GM19397 (cell line): ENCODE results near the gene PSAT1.

ENCODE experiments used
- ATAC-seq: cut with Tn5 transposase; IDR thresholded peaks from one replicate; pipeline ENCODE4 v1.9.1; 2021; ENCODE audit warnings: mild to moderate bottlenecking, moderate library complexity; ENCODE audit not compliant: unreplicated experiment

The PSAT1 gene

DNA sequence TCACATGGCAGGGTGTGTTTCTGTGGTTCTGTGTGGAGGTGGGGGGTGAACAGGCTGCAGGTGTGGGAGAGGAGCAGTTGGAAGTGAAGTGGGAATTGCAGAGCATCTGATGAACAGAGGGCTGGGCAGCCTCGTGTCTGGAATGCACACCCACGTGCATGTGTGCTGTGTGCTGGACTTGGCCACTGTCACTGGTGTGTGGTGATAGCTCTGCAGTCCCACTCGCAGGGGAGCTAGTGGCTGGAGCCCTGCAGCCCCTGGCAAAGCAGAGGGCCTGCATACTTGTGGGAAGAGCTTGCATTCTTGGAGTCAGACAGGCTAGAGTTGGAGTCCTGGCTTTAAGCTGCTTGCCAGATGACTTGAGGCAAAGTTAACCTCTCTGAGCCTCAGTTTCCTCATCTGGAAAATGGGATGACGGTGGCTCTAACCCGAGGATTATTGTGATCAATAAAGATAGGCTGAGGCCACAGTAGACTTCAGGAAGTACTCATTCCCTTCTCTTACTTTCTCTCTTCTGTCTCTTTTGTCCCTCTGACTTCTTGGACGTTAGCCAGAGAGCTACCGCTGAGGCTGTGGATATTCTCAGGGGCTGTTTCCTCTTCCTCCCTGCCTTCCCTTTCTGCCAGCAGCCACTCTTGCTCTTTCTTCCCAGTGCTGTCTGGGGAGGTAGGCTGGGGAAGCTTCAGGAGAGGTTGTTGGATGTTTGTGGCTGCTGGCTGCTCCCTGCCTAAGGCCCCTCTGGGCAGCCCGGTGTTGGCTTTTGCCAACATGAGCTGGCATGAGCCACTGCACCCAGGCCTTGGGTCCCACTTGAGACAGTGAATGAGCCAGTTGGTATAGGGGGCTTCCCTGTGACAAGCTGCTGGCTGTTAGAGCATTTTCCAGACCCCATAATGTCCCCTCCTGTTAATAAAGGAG is 18.3 kb downstream of the PSAT1 start:
- no peak for ATAC-seq

- no peak for ATAC-seq
These were observed 19.4 kb downstream of the PSAT1 start for GRCh38 chr9:78316166-78316892.

DNA sequence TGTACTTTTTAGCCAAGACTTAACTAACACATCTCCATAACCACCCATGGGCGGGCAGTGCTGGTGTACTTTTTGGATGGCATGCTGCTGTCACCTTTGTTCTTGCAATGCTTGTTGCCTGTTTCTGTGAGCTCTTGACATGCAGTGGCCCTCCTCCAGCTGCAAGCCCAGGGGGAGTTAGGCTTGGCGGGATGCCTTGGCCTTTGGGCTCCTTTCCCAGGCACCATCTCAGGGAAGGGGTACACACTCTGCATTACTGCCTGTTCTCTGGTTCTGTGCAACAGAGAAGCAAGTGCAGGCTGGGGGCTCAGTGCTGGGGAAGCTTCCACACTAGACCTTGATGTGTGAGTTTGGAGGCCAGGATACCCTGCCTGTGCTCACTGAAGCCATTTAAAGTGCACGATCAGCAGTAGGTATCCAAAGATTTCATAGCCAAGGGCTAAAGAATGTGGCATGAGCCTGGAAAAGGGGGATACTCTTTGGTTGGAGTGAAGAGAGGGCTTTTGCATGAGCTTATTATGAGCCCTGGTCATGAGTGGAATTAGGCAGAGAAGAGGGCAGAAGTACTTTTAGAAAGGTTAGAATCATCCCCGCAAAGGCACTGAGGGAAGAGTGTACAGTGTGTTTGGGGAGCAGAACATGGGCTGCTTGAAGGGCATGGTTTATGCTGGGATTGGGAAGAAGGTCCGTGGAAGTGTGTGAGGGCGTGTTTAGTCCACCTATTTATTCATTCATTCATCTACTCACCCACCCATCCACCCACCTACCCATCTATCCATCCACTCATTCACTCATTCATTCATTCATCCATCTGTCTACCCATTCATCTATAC is 22.5 kb downstream of the PSAT1 start:
- ATAC-seq, result no peak

- ATAC-seq, result no peak
These were observed 23.2 kb downstream of the PSAT1 start for GRCh38 chr9:78320030-78320693.

DNA sequence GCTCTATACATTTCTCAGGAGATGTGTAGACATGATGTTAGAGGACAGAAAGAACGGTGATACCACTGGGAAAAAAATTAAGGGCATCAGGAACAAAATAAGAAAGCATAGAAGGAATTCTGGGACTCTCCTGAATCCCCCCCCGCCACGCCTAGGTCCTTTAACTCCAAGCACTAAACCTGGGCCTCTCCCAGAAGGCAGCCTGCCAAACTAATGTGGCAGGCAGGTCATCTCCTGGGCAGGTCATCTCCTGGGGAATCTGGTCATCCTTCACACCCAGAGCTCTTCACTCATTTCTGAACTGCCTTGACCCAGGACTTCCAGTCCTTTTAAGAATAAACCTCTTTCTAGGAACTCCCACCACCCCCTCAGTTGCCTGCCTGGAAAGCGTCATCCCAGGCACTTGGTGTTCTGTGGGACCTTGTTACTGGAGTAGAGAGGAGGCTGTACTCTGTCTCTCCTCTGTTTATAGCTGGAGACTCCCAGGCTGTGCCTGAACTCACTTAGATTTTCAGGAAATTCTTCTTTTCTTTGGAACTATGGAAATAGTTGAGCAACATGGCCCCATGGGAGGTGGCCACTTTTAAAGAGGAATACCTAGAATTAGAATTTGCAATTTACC is 24.1 kb downstream of the PSAT1 start:
- no peak for ATAC-seq

DNA sequence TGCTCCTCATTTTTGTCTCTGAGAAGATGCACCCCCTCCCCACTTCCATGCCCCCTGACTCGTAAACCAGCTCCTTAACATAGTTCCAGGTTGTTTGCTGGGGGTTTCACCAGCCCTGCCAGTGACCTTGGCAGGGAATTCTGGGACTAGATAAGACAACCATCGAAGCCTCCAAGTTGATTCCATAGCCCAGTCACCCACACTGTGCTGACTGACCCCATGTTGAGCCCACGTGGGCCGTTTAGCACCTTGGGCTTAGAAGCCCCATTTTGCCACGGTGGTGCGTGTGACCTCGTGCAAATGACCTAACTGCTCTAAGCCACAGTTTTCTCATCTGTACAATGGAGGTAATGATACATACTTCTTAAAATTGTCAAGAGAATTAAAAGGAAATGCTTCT is 24.6 kb downstream of the PSAT1 start:
- ATAC-seq, result no peak

DNA sequence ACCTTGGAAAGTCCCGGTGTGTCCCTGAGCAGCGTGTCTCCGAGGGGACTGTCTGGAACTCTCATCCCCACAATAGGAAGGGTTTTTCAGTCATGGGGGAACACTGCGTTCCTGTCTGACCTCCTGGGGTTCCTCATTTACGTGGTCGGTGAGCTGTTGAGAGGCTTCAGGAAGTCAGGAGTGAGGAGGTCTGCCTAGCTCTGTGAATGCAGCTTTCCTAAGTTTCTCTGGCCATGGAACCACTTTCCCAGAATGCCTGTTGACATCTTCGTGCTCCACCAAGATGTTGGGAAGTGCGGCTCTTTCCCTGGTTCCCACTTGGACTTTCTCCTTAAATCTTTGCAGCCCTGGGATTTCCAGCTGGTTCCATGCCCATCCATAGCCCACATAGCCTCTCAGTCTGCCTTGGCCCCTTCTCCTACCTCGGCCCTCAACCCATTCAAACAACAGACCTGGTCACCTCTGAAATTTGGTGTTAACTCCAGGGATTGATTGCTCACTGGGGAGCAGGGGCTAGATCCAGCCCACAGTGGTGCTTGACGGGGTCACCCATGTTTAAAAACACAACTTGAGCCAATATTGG is 27.2 kb downstream of the PSAT1 start:
- no peak for ATAC-seq

- ATAC-seq, result no peak
These were observed 27.8 kb downstream of the PSAT1 start for GRCh38 chr9:78324682-78325081.

- no peak for ATAC-seq
These were observed 28.4 kb downstream of the PSAT1 start for GRCh38 chr9:78325343-78325742.

- ATAC-seq, result no peak
These were observed 29.0 kb downstream of the PSAT1 start for GRCh38 chr9:78325846-78326360.

DNA sequence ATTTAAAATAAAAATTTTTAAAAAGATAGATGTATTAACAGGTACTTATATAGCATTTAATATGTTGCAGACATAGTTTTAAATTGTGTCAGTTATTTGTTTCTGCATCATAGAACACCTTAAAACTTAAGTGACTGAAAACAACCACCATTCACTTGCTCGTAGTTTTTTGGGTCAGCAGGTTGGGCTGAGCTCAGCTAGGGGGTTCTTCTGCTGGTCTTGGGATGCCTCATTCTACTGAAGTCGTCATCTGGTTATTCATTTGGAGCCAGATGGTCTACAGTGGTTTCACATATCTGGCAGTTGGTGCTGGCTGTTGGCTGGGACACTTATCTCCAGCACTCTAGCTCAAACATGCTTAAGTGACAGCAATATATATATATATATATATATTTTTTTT is 29.6 kb downstream of the PSAT1 start:
- ATAC-seq, result no peak

DNA sequence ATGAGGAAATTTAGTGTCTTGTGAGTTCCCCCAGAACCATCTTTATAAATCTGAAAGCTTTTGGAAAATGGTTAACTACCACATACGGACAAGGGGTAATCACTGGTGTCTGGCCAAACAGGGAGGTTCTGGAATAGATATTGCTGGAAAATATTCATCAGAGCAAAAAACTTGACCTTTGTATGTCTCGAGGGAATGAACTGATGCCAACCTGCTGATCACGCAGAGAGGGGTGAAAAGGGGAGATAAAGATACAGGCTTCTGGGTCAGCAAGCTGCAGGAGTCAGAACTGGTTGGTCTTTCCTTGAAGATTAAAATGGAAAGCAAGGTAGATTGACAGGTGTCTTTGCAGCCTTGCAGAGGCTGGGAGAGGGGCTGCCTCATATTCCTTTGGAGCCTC is 35.5 kb downstream of the PSAT1 start:
- no peak for ATAC-seq

- ATAC-seq, result no peak
These were observed 51.9 kb downstream of the PSAT1 start for GRCh38 chr9:78348848-78349247.

DNA sequence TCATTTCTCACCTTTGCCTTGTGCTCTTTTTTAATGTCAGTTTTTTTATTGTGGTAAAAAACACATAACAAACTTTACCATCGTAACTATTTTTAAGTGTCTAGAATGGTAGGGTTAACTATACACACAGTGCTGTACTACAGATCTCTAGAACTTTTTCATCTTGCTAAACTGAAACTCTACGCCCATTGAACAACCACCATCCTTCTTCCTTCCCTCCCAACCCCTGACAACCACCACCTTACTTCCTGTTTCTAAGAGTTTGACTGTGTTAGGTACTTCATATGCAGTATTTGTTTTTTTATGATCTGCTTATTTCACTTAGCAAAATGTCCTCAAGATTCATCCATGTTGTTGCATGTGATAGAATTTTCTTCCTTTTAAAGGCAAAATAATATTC is 54.9 kb downstream of the PSAT1 start:
- ATAC-seq, result no peak

DNA sequence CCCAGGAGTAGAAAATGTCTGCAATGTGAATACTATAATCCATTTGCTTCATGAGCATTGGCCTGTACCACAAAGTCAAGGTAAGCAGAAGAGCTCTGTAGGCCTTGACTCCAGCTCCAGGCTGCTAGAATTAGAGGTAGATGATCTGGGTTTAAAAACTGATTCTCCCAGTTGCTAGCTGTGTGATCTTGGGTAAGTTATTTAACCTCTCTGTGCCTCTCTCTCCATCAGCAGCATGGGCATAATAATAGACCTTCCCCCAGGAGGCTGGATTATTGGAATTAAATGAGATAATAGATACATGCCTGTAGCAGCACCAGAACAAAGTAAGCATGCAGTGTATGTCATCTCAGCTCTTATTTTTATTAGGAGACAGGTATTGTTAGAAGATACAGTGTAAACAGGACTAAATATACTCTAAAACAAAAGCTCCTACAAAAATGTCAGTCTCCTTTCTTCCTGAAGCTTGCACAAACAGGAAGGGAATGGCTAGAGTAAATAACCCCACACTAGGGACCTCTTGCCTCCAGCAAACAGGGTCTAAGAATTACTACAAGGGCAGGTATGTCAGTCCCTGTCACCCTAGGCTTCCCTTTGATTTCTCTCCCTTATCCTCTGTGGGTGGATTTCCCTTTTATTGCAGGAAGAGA is 57.5 kb downstream of the PSAT1 start:
- no peak for ATAC-seq

- ATAC-seq, result no peak
These were observed 58.1 kb downstream of the PSAT1 start for GRCh38 chr9:78354989-78355388.

- ATAC-seq, result no peak
These were observed 59.7 kb downstream of the PSAT1 start for GRCh38 chr9:78356634-78357033.

- no peak for ATAC-seq
These were observed 60.4 kb downstream of the PSAT1 start for GRCh38 chr9:78357165-78357873.
